H54 (cell line): ENCODE results near the gene CDH22.

Experiments
- DNase-seq: peaks from one replicate; pipeline ENCODE4 v3.0.0; 2011; ENCODE audit warnings: low spot score, mixed read lengths; ENCODE audit not compliant: insufficient read length
- FAIRE-seq: peaks from 3 replicates; lab custom pipeline; 2011; peaks lifted over from hg19 to GRCh38; lab: Jason Lieb, UNC
- POLR2A ChIP-seq: IDR thresholded peaks from 2 replicates; pipeline ENCODE4 v1.6.1; 2011; ENCODE audit warnings: low read depth, mild to moderate bottlenecking, low read length

Gene CDH22, protein sequence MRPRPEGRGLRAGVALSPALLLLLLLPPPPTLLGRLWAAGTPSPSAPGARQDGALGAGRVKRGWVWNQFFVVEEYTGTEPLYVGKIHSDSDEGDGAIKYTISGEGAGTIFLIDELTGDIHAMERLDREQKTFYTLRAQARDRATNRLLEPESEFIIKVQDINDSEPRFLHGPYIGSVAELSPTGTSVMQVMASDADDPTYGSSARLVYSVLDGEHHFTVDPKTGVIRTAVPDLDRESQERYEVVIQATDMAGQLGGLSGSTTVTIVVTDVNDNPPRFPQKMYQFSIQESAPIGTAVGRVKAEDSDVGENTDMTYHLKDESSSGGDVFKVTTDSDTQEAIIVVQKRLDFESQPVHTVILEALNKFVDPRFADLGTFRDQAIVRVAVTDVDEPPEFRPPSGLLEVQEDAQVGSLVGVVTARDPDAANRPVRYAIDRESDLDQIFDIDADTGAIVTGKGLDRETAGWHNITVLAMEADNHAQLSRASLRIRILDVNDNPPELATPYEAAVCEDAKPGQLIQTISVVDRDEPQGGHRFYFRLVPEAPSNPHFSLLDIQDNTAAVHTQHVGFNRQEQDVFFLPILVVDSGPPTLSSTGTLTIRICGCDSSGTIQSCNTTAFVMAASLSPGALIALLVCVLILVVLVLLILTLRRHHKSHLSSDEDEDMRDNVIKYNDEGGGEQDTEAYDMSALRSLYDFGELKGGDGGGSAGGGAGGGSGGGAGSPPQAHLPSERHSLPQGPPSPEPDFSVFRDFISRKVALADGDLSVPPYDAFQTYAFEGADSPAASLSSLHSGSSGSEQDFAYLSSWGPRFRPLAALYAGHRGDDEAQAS

DNA sequence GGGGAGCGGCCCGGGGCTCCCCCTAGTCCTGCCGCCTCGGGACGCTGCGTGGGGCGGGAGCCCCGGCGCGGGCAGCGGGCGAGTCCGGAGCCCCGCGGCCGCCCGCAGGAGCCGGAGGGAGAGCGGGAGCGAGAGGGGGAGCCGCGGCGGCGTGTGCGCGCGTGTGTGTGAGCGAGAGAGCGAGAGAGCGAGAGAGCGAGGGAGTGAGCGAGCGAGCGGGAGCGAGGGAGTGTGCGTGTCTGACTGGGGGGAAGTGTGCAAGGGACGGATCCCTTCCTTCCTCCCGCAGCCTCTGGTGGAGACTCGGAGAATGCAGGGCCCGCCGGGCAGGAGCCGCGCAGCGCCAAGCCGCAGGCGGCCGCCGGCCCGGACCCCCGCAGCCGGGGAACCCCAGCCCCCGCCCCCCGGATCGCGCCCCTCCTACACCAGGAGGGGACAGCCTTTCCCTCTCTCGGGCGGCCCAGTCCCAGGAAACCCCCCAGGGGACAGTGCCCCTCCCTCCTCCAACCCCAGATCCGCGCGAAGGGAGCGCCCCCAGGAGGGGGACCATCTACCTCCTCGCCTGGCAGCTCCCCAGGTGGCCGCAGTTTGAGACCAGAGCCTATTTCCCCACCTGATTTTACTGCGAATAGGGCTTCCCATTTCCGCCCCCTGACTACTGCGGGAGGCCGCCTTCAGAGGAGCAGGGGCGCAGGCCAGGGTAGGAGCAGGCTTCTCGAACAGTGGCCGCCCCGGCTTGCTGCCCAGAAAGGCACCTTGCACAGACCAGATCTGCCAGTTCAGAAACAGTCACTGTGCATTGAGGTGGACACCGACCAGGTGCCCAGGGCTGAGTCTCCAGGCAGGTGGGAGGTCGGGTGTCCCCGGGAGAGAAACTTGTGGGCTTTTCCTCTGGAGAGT, at the start of gene CDH22:
Gene CDH22, minus strand, starts transcription at position 241 of the 900 bp plus-strand sequence. CDS start 57,204 bp downstream, outside the sequence.
- DNase-seq (no peak), FAIRE-seq (no peak)
- TF ChIP-seq POLR2A = no peak

DNA sequence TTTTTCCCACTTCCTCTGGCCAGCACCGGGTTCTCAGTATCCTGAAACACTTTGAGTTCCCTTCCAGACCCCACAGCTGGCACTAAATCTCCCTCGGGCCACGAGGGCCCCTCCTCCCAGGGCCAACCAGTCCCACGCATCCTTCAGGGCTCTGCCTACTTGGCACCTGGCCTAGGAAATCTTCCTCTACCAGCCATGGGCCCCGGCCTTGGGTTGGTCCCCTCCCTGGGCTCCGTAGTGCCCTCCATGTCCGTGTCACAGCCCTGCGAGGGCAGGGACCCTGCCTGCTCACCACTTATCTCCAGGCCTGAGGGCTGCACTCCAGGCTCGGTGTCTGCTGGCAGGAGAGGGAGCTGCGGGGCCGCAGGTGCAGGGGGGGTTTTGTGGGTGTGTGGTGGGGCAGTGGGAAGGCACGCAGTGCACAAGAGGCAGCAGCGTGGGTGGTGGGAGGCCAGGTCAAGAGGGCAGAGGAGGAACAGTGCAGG, 48.8 kb upstream of the CDH22 start:
- no peak for TF ChIP-seq POLR2A
- FAIRE-seq = no peak
- DNase-seq = no peak

DNA sequence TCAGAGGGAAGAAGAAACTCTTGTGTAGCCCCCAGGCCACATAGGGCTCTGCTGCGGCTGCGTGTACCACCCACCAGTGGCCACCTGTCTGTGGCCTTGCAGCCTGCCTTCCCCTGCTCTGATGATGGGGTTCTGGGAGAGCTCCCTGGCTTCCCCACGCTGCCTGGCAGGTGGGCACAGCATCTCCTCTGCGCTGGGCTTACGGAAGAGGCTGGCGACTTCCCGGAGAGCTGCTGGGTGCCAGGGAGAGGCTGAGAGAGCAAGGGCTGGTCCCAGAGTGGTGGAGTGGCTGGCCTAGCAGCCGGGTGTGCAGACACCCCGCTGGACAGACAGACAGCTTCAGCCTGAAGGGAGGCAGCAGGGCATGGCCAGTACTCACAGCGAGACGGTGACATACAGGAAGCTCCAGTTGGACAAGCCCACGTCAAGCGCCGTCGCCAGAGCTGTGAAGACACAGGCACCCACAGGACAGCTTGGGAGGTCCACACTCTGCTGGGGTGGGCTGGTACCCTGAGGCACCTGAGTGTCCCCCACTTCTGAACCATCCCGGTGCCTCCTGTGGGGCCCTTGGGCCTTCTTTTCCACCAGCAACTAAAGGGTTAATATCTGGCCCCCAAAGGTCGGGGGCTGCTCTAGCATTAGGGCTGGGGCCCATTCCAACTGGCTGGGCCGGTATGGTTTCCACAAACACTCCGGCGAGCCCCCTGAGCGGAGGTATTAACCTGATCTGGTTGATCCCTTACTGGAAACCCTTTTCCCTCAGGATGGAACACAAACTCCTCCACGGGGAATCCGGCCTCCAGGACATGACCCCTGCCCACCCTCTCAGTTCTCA, 48.1 kb upstream of the CDH22 start:
- FAIRE-seq (no peak), DNase-seq (no peak)
- no peak for TF ChIP-seq POLR2A

DNA sequence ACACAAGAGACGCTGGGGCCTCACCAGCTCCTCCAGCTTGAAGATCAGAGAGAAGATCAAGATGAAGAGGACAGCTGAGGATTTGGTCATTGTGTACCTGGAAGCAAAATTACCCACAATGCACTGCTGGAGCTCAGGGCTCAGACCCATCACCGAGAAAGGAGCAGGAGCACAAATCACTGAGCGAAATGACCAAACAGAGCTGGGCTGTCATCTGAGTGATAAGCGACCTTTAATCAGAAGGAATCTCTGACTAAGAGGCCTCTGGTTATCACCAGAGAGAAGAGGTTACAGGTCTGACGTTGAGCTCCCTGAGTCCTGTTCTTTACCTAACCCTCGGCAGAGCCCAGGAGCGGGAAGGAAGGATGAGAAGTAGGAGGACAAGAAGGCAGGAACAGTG, 47.5 kb upstream of the CDH22 start:
- DNase-seq (no peak), FAIRE-seq (no peak)
- TF ChIP-seq POLR2A = no peak

DNA sequence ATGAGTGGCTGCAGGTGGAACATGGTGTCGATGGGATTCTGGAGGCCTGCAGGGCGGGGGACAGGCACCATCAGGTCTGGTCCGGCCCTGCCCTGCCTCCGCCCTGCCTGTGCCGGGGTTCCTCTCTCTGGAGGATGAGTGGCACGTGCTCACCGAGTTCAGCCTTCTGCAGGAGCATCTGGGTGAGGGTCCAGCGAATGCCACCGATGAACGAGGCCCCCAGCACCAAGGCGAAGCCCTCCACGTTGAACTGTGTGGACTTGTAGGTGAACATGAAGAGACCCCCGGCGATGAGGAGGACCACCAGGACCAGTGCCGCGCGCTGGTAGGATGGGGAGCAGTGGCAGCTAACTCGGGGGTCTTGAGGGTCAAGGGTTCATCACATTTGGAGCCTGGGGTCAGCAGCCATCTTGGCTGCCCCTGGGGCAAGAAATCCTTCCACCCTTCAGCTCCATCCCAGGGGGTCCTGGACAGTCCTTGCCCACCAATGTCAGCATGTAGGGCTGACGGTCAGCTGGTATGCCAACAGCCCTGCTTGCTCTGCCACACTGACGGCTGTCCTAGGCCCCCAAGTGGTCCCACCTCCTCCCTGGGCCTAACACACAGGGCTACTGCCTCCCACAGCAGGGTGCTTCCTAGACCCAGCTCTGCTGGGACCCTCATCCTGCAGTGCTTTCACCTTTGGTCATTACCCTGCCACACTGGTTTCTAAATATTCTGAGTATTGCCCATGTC, 46.8 kb upstream of the CDH22 start:
- DNase-seq (no peak), FAIRE-seq (no peak)
- TF ChIP-seq POLR2A = no peak

DNA sequence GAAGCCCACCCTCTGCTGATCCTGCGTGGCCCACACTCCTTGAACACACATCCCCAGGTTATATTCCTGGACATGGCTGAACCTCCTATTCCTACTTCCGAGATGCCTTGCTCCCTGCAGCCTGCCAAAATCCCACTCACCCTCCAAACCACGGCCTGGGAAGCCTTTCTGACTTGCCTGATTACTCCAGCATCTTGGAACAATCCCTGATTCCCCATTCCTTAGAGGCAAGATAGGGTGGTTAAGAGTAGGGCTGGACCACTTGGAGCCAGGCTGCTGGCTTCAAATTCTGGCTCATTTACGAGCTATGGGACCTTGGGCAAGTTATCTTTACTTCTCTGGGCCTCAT, 45.9 kb upstream of the CDH22 start:
- TF ChIP-seq POLR2A = no peak
- DNase-seq (no peak), FAIRE-seq (no peak)

DNA sequence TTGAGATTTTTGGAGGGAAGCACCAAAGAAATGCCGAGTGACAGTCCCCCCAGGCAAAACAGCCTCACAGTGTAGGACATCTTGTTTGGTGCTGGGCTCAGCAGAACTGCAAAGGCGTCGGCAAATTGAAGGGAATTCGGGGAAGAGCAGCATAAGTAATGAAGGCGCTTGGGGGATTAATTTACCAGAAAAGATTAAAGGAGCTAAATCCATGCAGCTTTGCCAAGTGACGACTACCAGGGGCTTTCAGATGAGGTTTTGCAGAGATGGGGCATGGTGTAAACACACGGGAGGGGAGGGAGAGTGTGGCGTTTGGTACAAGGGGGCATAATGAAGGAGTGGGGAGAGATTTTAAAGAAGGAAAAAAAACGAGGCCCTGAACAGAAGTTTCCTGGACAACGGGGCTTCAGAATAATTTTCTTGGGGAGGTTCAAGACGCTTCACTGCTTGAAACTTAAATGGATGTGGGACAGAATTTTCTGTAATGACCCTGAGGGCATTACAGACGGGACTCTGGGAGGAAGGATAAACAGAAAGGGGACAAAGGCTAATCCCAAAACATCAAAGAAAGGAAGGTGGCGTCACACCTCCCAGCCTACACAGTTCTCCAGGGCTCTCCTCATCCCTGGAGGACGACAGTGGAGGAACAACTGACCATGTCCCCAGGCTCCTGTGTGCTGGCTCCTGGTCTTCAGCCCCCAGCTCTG, 45.4 kb upstream of the CDH22 start:
- no peak for TF ChIP-seq POLR2A
- DNase-seq (no peak), FAIRE-seq (no peak)

DNA sequence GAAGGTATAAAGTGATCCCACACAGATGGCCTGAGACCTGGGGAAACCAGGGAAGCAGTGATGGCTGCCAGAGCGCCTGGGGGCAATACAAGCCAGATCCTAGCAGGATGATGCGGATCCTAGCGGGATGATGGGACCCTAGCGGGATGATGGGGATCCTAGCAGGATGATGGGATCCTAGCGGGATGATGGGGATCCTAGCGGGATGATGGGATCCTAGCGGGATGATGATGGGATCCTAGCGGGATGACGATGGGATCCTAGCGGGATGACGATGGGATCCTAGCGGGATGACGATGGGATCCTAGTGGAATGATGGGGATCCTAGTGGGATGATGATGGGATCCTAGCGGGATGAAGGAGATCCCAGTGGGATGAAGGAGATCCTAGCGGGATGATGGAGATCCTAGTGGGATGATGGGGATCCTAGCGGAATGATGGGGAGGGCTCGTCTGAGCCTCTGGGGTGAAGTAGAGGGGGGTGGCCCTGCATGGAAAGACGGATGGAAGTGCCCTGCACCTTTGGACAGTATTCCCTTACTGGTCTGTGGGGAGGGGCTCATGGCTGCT, 44.2 kb upstream of the CDH22 start:
- no peak for FAIRE-seq
- no peak for DNase-seq
- TF ChIP-seq POLR2A = no peak

DNA sequence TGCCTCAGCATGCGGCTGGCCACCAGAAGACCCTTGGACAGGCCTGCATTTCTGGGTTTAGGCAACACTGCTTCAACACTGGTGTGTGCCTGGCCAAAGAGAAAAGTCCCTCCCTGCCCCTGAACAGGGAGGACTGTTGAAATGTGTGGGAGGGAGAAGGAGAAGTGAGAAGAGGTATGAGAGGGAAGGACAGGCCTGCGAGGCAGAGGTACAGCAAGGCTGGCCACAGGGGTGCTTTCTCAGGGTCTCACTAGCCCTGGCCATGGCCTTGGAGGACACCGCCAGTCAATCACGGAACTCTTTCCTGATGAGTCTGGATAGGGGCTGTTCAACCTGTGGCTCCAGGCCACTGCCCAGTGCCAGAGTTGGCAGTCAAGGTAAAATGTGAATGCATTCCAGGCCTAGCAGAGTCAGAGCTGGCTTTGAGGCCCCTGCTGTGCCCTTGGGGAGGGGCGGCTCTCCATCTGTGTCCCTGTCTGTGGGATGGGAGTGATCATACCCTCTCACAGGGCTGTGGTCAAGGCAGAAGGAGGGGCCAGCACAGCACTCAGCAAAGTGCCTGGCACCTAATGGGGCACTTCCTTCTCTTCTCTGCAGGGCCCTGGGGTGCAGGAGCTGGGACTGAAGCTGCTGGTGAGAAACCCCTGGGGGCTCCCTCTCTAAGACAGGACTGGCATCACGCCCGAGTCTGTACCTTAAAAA, 43.2 kb upstream of the CDH22 start:
- TF ChIP-seq POLR2A = no peak
- FAIRE-seq (no peak), DNase-seq (peak; percentile 38)

DNA sequence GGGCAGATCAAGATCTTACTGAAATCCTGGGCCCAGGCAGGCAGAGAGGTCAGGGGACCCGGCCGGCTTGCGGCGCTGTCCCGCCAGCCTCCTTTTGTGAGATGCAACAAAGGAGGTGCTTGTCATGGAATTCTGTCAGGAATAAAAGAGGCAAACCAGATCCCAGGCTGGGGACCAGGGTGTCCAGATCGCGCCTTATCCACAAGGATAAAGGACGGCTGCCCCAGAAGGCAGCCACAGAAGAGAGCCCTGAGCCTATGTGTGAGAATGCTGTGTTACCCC, 42.6 kb upstream of the CDH22 start:
- no peak for DNase-seq
- no peak for FAIRE-seq
- no peak for TF ChIP-seq POLR2A

DNA sequence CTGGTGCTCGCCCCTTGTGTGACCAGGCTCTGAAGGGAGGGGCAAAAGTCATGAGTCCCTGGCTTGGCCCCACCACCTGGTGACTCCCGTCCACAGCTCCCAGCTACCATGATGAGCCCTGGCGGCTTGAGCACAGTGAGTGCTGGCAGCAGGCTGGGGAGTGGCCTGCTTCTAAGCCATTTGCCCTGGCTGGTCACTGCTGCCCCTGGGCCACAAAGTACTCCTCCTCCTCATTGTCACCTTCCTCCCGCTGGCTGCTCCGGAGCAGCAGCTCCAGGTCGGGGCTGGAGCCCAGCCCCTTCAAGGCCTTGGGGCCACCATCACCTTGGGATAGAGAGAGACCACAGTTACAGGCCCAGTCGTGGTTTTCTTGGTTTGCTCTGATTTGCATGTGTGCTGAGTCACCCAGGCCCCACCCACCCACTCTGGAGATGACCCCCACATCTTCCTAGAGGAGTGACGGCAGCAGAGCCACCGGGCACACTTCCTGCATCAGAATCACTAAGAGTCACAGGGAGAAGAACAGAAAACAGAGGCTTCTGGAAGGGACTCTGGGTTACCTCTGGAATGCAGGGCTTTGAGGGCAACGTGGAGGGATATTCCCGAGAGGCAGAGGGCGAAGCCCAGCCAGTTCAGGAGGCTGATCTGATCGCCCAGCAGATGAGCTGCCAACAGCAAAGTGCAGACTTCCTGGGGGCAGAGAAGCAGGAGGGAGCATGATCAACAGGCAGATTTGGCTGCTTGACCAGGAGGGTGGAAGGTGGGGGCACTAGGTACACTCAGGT, 42.1 kb upstream of the CDH22 start:
- no peak for TF ChIP-seq POLR2A
- FAIRE-seq = no peak
- DNase-seq = peak; percentile 62
